HEK293 (cell line): Measurements from ENCODE around the gene COX19.

Source experiments
- CTCF ChIA-PET: fragments of 350-600 bp; formaldehyde crosslinking; extraction: SDS; loops from one replicate; lab custom pipeline; 2021; ENCODE audit warnings: antibody characterized with exemption; lab: Yijun Ruan, JAX
- POLR2A ChIA-PET: fragments of 300-600 bp; formaldehyde crosslinking; extraction: SDS; loops from one replicate; lab custom pipeline; 2020; ENCODE audit warnings: antibody characterized with exemption, inconsistent platforms; lab: Yijun Ruan, JAX
- H3K27ac ChIP-seq: fragments of 200-500 bp; sonication (Bioruptor generic); 2 replicates; pipeline ENCODE4 v1.5.1; 2014; ENCODE audit warnings: low read depth, low read length, control low read depth, inconsistent platforms; ENCODE audit errors: extremely low read depth
- H3K36me3 ChIP-seq, 2 experiments: fragments of 200-500 bp in 1 of 2; sonication (Bioruptor generic) in 1 of 2; 1 replicate in 1 of 2; 2 replicates in 1 of 2; pipeline ENCODE4 v1.5.1; 2014 to 2017; ENCODE audit warnings: inconsistent platforms in 2 of 2, low read length in 2 of 2; ENCODE audit not compliant: control insufficient read depth in 2 of 2, insufficient read depth in 1 of 2
- H3K4me1 ChIP-seq: fragments of 200-500 bp; sonication (Bioruptor generic); 2 replicates; pipeline ENCODE4 v1.5.1; 2014; ENCODE audit warnings: mild to moderate bottlenecking, low read length, inconsistent platforms; ENCODE audit not compliant: control insufficient read depth, insufficient read depth
- H3K4me3 ChIP-seq: 2 replicates; pipeline ENCODE4 v1.5.1; 2011; ENCODE audit warnings: low read depth, mild to moderate bottlenecking, control low read depth, low read length, moderate library complexity
- H3K9me3 ChIP-seq: fragments of 200-500 bp; sonication (Bioruptor generic); 2 replicates; pipeline ENCODE4 v1.5.1; 2014; ENCODE audit warnings: low read depth, low read length, inconsistent platforms; ENCODE audit not compliant: control insufficient read depth, insufficient read depth
- TCF7L2 ChIP-seq: IDR thresholded peaks from 2 replicates; pipeline ENCODE4 v1.6.1; 2011; ENCODE audit warnings: low read depth, mild to moderate bottlenecking, inconsistent platforms, low read length, moderate library complexity, borderline replicate concordance
- YY1 ChIP-seq: fragments of 450-650 bp; formaldehyde crosslinking; IDR thresholded peaks from 2 replicates; pipeline ENCODE4 v1.5.1; 2018; ENCODE audit warnings: missing biosample characterization, missing genetic modification characterization
- ZFP37 ChIP-seq: fragments of 450-650 bp; formaldehyde crosslinking; IDR thresholded peaks from 2 replicates; pipeline ENCODE4 v1.5.1; 2016; ENCODE audit warnings: missing biosample characterization, missing genetic modification characterization
- ZNF350 ChIP-seq: fragments of 450-650 bp; formaldehyde crosslinking; IDR thresholded peaks from 2 replicates; pipeline ENCODE4 v1.5.0; 2017; ENCODE audit warnings: missing biosample characterization, mild to moderate bottlenecking, missing genetic modification characterization
- ZNF621 ChIP-seq: fragments of 450-650 bp; formaldehyde crosslinking; IDR thresholded peaks from 2 replicates; pipeline ENCODE4 v1.5.1; 2017; ENCODE audit warnings: missing biosample characterization, missing genetic modification characterization
- ZNF624 ChIP-seq: fragments of 450-650 bp; formaldehyde crosslinking; IDR thresholded peaks from 2 replicates; pipeline ENCODE4 v1.5.1; 2017; ENCODE audit warnings: missing biosample characterization, missing genetic modification characterization
- ZNF654 ChIP-seq: fragments of 450-650 bp; formaldehyde crosslinking; IDR thresholded peaks from 2 replicates; pipeline ENCODE4 v1.5.1; 2016; ENCODE audit warnings: low read depth, missing biosample characterization, missing genetic modification characterization
- ZNF660 ChIP-seq: fragments of 450-650 bp; IDR thresholded peaks from 2 replicates; pipeline ENCODE4 v1.5.1; 2018; ENCODE audit warnings: missing biosample characterization, mild to moderate bottlenecking, missing genetic modification characterization
- ZSCAN23 ChIP-seq: fragments of 450-650 bp; formaldehyde crosslinking; IDR thresholded peaks from 2 replicates; pipeline ENCODE4 v1.5.1; 2016; ENCODE audit warnings: missing biosample characterization, missing genetic modification characterization
- ZSCAN30 ChIP-seq: fragments of 450-650 bp; IDR thresholded peaks from 2 replicates; pipeline ENCODE4 v1.5.1; 2018; ENCODE audit warnings: missing biosample characterization, mild to moderate bottlenecking, missing genetic modification characterization, moderate library complexity
- TF ChIP-seq, protein P1 (sequence below): fragments of 450-650 bp; formaldehyde crosslinking; IDR thresholded peaks from 2 replicates; pipeline ENCODE4 v1.5.0; 2017; ENCODE audit warnings: missing biosample characterization, missing genetic modification characterization, borderline replicate concordance
- TF ChIP-seq, protein P2 (sequence below): fragments of 450-650 bp; formaldehyde crosslinking; IDR thresholded peaks from 2 replicates; pipeline ENCODE4 v1.5.1; 2016; ENCODE audit warnings: missing biosample characterization, missing genetic modification characterization
- TF ChIP-seq, protein P3 (sequence below): fragments of 450-650 bp; formaldehyde crosslinking; IDR thresholded peaks from 2 replicates; pipeline ENCODE4 v1.5.1; 2016; ENCODE audit warnings: missing biosample characterization, missing genetic modification characterization

COX19 gene

DNA sequence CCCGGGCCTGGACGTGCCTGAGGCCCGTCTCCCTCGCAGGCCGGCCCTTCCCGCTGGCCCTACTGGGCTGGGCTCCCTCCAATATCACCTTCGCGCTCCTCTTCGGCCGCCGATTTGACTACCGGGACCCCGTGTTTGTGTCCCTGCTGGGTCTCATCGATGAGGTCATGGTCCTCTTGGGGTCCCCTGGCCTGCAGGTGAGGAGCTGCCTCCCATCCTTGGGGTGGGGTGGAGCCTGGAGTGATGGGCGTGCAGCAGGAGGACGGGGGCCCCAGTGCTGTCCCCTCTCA, 9.7 kb upstream of the COX19 start:
- Histone ChIP-seq H3K36me3 (no peaks in the 10 kb centered on the region), H3K4me1 (no peaks in the 10 kb centered on the region), H3K27ac (no peak overlapping the region), H3K4me3 (no peak overlapping the region), H3K9me3 (no peaks in the 10 kb centered on the region)
- ChIA-PET POLR2A (interaction anchor here (1.2 kb wide), 1 partner anchor 10 kb away, joined by 3 read pairs; the partner anchor contains the start of gene COX19), CTCF (interaction anchor here (0.6 to 1.4 kb wide), 5 partner anchors 12 to 666 kb away, joined by 3 to 4 read pairs (median 4); partner anchors contain the start of gene GPR146)
- TF ChIP-seq, protein P1, sequence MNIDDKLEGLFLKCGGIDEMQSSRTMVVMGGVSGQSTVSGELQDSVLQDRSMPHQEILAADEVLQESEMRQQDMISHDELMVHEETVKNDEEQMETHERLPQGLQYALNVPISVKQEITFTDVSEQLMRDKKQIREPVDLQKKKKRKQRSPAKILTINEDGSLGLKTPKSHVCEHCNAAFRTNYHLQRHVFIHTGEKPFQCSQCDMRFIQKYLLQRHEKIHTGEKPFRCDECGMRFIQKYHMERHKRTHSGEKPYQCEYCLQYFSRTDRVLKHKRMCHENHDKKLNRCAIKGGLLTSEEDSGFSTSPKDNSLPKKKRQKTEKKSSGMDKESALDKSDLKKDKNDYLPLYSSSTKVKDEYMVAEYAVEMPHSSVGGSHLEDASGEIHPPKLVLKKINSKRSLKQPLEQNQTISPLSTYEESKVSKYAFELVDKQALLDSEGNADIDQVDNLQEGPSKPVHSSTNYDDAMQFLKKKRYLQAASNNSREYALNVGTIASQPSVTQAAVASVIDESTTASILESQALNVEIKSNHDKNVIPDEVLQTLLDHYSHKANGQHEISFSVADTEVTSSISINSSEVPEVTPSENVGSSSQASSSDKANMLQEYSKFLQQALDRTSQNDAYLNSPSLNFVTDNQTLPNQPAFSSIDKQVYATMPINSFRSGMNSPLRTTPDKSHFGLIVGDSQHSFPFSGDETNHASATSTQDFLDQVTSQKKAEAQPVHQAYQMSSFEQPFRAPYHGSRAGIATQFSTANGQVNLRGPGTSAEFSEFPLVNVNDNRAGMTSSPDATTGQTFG (tag by site-specific recombination): no peak
- TF ChIP-seq ZNF660 (tag by site-specific recombination) (no peak), ZSCAN30 (tag by site-specific recombination) (no peak), TCF7L2 (no peak), ZSCAN23 (tag by site-specific recombination) (no peak)

DNA sequence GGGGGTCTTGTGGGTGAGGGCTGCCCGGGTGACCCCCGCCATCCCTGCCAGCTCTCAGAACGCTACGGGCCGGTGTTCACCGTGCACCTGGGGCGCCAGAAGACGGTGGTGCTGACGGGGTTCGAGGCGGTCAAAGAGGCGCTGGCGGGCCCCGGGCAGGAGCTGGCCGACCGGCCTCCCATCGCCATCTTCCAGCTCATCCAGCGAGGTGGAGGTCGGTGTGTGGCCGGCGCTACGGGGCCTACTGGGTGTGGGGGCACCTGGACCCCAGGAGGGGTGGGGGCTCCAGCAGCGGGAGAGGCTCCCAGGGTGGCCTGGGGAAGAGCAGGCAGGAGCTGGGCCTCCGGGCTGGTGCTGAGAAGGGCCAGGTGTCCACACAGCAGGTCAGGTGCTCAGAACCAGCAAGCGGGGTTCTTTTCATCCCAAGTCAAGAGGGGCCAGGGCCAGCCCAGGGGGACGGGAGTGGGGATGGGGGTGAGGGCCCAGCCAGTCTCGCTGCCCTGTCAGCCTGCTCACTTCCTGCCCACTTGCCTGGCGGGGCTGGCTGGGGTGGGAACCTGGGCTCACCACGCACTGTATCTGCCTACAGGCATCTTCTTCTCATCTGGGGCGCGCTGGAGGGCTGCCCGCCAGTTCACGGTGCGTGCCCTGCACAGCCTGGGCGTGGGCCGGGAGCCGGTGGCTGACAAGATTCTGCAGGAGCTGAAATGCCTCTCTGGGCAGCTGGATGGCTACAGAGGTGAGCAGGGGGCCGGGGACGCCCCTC, 9.2 kb upstream of the COX19 start:
- TF ChIP-seq YY1 (tag by site-specific recombination): no peak
- no peak for TF ChIP-seq ZNF621 (tag by site-specific recombination)
- TF ChIP-seq, protein P2, sequence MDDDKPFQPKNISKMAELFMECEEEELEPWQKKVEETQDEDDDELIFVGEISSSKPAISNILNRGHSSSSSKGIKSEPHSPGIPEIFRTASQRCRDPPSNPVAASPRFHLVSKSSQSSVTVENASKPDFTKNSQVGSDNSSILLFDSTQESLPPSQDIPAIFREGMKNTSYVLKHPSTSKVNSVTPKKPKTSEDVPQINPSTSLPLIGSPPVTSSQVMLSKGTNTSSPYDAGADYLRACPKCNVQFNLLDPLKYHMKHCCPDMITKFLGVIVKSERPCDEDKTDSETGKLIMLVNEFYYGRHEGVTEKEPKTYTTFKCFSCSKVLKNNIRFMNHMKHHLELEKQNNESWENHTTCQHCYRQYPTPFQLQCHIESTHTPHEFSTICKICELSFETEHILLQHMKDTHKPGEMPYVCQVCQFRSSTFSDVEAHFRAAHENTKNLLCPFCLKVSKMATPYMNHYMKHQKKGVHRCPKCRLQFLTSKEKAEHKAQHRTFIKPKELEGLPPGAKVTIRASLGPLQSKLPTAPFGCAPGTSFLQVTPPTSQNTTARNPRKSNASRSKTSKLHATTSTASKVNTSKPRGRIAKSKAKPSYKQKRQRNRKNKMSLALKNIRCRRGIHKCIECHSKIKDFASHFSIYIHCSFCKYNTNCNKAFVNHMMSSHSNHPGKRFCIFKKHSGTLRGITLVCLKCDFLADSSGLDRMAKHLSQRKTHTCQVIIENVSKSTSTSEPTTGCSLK: no peak
- TF ChIP-seq, protein P3, sequence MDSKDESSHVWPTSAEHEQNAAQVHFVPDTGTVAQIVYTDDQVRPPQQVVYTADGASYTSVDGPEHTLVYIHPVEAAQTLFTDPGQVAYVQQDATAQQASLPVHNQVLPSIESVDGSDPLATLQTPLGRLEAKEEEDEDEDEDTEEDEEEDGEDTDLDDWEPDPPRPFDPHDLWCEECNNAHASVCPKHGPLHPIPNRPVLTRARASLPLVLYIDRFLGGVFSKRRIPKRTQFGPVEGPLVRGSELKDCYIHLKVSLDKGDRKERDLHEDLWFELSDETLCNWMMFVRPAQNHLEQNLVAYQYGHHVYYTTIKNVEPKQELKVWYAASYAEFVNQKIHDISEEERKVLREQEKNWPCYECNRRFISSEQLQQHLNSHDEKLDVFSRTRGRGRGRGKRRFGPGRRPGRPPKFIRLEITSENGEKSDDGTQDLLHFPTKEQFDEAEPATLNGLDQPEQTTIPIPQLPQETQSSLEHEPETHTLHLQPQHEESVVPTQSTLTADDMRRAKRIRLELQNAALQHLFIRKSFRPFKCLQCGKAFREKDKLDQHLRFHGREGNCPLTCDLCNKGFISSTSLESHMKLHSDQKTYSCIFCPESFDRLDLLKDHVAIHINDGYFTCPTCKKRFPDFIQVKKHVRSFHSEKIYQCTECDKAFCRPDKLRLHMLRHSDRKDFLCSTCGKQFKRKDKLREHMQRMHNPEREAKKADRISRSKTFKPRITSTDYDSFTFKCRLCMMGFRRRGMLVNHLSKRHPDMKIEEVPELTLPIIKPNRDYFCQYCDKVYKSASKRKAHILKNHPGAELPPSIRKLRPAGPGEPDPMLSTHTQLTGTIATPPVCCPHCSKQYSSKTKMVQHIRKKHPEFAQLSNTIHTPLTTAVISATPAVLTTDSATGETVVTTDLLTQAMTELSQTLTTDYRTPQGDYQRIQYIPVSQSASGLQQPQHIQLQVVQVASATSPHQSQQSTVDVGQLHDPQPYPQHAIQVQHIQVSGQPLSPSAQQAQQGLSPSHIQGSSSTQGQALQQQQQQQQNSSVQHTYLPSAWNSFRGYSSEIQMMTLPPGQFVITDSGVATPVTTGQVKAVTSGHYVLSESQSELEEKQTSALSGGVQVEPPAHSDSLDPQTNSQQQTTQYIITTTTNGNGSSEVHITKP: no peak
- no peak for TF ChIP-seq ZFP37
- TF ChIP-seq ZNF350 (tag by site-specific recombination): no peak
- TF ChIP-seq ZNF654 (tag by site-specific recombination): no peak
- TF ChIP-seq ZNF624 (tag by site-specific recombination): no peak
- H3K36me3 ChIP-seq: no peaks in the 10 kb centered on the region
- ChIA-PET POLR2A (interaction anchor here (0.6 kb wide), 1 partner anchor 9 kb away, joined by 3 read pairs; the partner anchor contains the start of gene COX19), CTCF (interaction anchor here (0.6 to 1.4 kb wide), 4 partner anchors 13 to 666 kb away, joined by 3 to 4 read pairs (median 4); no protein-coding TSS in a partner anchor)
- no peak overlapping the region for H3K27ac ChIP-seq
- H3K4me3 ChIP-seq: no peak overlapping the region
- no peaks in the 10 kb centered on the region for H3K9me3 ChIP-seq
- no peaks in the 10 kb centered on the region for H3K4me1 ChIP-seq
